Measurements from ENCODE around the gene FAXDC2. TPM values are rescaled to one million over a fixed set of nuclear protein-coding genes. Genes with fewer than 3 reads are reported as not detected.

The FAXDC2 gene
- total and polyA plus RNA-seq, 2 of the 13 experiments (the other 11 are each of a cell fraction or from before 2014, with no cell fraction given), result 4.7 to 58.8 TPM

DNA sequence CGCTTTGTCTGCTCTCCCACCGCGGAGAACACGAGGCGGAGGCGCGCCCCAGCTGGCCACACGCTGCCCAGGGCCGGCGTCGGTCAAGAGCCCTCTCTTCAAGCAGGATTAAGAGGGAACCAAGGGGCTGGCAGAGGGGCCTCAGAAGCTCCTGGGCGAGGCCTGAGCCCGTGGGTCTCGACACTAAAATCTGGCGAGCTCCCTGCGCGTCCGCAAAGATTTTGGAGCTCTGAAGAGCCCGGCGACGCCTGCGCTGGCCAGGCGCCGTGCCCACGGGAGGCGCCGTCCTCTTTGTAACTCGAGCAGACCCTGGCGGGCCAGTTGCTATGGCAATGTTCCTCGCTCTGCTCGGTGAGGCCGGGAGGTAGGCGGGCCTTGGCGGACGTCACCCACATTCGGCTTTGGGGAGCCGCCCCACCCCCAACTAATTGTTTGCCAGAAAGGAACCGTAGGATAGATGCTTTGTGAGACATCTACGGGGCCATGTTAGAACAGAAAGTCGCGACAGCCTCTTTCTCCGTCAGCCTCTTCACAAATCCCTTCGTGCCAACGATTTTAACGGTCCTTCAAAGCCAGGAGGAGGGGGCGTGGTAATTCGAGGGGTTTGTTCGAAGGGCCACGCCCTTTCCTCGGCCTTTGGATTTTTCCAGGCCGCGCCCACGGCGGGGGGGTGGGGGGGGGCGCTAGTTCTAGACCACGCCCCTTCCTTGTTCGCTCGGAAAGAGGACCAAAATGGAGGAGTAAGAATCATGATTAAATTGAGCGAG, 7.3 kb upstream of the FAXDC2 start (continued):
- TF ChIP-seq KLF6 (CRISPR knock-in tag; IDR thresholded peaks at IDR 0.05), result 0 out of 2 replicates have a peak, but pooled peaks have one; percentile 27
- no peak for TF ChIP-seq HHEX (CRISPR knock-in tag; IDR thresholded peaks at IDR 0.05)
- TF ChIP-seq ZMYM2 (CRISPR knock-in tag; IDR thresholded peaks at IDR 0.05), result 0 out of 2 replicates have a peak, but pooled peaks have one; percentile 22
- TF ChIP-seq, protein P1, sequence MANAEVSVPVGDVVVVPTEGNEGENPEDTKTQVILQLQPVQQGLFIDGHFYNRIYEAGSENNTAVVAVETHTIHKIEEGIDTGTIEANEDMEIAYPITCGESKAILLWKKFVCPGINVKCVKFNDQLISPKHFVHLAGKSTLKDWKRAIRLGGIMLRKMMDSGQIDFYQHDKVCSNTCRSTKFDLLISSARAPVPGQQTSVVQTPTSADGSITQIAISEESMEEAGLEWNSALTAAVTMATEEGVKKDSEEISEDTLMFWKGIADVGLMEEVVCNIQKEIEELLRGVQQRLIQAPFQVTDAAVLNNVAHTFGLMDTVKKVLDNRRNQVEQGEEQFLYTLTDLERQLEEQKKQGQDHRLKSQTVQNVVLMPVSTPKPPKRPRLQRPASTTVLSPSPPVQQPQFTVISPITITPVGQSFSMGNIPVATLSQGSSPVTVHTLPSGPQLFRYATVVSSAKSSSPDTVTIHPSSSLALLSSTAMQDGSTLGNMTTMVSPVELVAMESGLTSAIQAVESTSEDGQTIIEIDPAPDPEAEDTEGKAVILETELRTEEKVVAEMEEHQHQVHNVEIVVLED (CRISPR knock-in tag; IDR thresholded peaks at IDR 0.05; ENCODE audit: borderline replicate concordance), result no peak
- no peak for TF ChIP-seq NBN (conservative IDR thresholded peaks at IDR 0.05)
- no peak for TF ChIP-seq ZSCAN21 (CRISPR knock-in tag; IDR thresholded peaks at IDR 0.05; ENCODE audit: borderline replicate concordance)
- no peak; the same call in 1 of the 2 replicates for TF ChIP-seq ESRRA (CRISPR knock-in tag; IDR thresholded peaks at IDR 0.05; ENCODE audit: low read depth)
- TF ChIP-seq ZNF674 (CRISPR knock-in tag; IDR thresholded peaks at IDR 0.05; ENCODE audit: low read depth), result 0 out of 2 replicates have a peak, but pooled peaks have one; percentile 36
- TF ChIP-seq ZMYM3 (CRISPR knock-in tag; IDR thresholded peaks at IDR 0.05), result no peak
- peak; percentile 82; the same call in 1 of the 2 replicates for TF ChIP-seq ZNF749 (CRISPR knock-in tag; IDR thresholded peaks at IDR 0.05; ENCODE audit: borderline replicate concordance)
- TF ChIP-seq NFIB (CRISPR knock-in tag; IDR thresholded peaks at IDR 0.05; ENCODE audit: borderline replicate concordance), result no peak
- TF ChIP-seq ZFY (CRISPR knock-in tag; IDR thresholded peaks at IDR 0.05), result peak; percentile 56
- peak; percentile 3; the same call in 1 of the 2 replicates for TF ChIP-seq ZSCAN25 (CRISPR knock-in tag; IDR thresholded peaks at IDR 0.05)
- 0 out of 2 replicates have a peak, but pooled peaks have one; percentile 10 for TF ChIP-seq RCOR2 (CRISPR knock-in tag; IDR thresholded peaks at IDR 0.05)
- TF ChIP-seq ZNF431 (CRISPR knock-in tag; IDR thresholded peaks at IDR 0.05; ENCODE audit: borderline replicate concordance, low read depth), result no peak
- TF ChIP-seq NR2F1 (CRISPR knock-in tag; IDR thresholded peaks at IDR 0.05), result no peak
- peak; percentile 84; the same call in 1 of the 2 replicates for TF ChIP-seq CAMTA2 (CRISPR knock-in tag; IDR thresholded peaks at IDR 0.05; ENCODE audit: borderline replicate concordance)
- TF ChIP-seq KDM6A (CRISPR knock-in tag; IDR thresholded peaks at IDR 0.05; ENCODE audit: low read depth), result no peak
- TF ChIP-seq ZNF629 (CRISPR knock-in tag; conservative IDR thresholded peaks at IDR 0.05), result no peak
- TF ChIP-seq ZNF839 (CRISPR knock-in tag; IDR thresholded peaks at IDR 0.05; ENCODE audit: borderline replicate concordance), result no peak
- TF ChIP-seq NFATC3 (CRISPR knock-in tag; IDR thresholded peaks at IDR 0.05), result peak; percentile 68; the same call in 1 of the 2 replicates
- TF ChIP-seq ZNF720 (CRISPR knock-in tag; IDR thresholded peaks at IDR 0.05), result no peak
- no peak for TF ChIP-seq SIN3B (IDR thresholded peaks at IDR 0.05; ENCODE audit: low read length)
- TF ChIP-seq, protein P2, sequence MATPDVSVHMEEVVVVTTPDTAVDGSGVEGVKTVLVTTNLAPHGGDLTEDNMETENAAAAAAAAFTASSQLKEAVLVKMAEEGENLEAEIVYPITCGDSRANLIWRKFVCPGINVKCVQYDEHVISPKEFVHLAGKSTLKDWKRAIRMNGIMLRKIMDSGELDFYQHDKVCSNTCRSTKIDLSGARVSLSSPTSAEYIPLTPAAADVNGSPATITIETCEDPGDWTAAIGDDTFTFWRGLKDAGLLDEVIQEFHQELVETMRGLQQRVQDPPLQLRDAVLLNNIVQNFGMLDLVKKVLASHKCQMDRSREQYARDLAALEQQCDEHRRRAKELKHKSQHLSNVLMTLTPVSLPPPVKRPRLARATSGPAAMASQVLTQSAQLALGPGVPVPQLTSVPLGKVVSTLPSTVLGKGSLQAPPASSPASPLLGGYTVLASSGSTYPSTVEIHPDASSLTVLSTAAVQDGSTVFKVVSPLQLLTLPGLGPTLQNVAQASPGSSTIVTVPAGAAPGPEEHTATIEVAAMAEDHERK (CRISPR knock-in tag; IDR thresholded peaks at IDR 0.05; ENCODE audit: low read depth), result no peak

Data from HepG2 (cell line).